AG04449 (cell line): ENCODE data around the gene PREP.

Source experiments
- CTCF ChIA-PET: fragments of 350-600 bp; formaldehyde crosslinking; extraction: SDS; loops from one replicate; lab custom pipeline; 2021; ENCODE audit warnings: antibody characterized with exemption; lab: Yijun Ruan, JAX
- POLR2A ChIA-PET: fragments of 400-600, 350-600 bp; formaldehyde crosslinking; extraction: SDS; loops from one replicate; lab custom pipeline; 2020; ENCODE audit warnings: antibody characterized with exemption, inconsistent platforms; lab: Yijun Ruan, JAX
- DNase-seq: peaks from one replicate; pipeline ENCODE4 v3.0.0-alpha.2; 2010; ENCODE audit warnings: low read depth, low spot score
- H3K4me3 ChIP-seq: 2 replicates; pipeline ENCODE4 v1.5.1; 2011; ENCODE audit warnings: low read depth, mild to moderate bottlenecking, control low read depth, low read length
- CTCF ChIP-seq: IDR thresholded peaks from one replicate; pipeline ENCODE4 v1.5.1; 2011; ENCODE audit warnings: mild to moderate bottlenecking, moderate library complexity, low read length, control low read depth, inconsistent platforms; ENCODE audit not compliant: insufficient read depth; ENCODE audit errors: missing control alignments

The PREP gene

DNA sequence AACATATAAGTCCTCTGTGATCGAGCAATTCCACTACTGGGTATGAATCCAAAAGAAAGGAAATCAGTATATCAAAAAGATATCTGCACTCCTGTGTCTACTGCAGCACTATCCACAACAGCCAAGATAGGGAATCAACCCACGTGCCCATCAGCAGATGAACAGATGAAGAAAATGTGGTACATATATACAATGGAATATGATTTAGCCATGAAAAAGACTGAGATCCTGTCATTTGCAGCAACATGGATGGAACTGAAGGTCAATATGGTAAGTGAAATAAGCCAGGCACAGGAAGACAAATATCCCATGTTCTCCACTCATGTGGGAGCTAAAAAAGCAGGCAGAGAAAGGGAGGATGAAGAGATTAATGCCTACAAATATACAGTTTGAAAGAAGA lies 127.3 kb downstream of the PREP start:
- ChIA-PET CTCF (no interaction called here), POLR2A (no interaction called here)
- TF ChIP-seq CTCF, result no peak
- no peak for DNase-seq
- no peak overlapping the region for H3K4me3 ChIP-seq

DNA sequence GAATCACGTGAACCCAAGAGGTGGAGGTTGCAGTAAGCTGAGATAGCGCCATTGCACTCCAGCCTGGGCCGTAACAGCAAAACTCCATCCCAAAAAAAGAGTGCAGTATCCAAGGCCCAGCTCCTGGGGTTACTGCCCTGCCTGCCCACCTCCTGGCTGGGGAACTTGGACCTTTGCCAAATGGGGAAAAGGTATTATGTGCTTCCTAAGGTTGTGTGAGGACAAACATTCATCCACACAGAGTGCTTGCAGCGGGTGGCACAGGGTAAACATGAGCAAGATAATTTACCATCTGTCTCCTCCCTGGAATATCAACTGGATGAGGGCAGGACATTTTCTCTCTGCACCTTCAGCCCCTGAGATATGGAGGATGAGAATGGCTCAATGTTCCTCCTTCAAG lies 128.2 kb downstream of the PREP start:
- CTCF ChIA-PET, result no interaction called here
- no peak overlapping the region for H3K4me3 ChIP-seq
- TF ChIP-seq CTCF, result no peak
- no peak for DNase-seq
- POLR2A ChIA-PET, result no interaction called here

DNA sequence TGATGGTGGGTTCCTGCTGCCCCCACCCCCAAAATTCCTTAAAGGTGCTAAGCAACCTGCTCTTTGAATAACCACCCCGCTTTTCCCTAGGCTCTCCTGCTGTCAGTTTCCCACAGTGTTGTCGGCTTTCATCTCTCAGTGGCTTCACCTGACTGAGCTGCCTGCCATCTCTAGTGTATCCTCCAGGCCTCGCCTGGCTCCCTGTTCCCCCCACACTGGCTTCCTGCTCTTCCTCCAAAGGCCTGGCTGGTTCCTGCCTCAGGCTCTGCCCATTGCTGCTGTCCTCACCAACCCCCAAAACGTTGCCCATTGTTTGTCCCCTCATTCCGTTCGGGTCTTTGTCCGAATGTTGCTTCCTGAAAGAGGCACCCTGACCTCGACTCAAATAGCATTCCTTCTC lies 129.3 kb downstream of the PREP start:
- ChIA-PET POLR2A (no interaction called here), CTCF (interaction anchor here (2.6 kb wide), 1 partner anchor 186 kb away, joined by 8 read pairs; no protein-coding TSS in a partner anchor)
- no peak overlapping the region for H3K4me3 ChIP-seq
- TF ChIP-seq CTCF, result no peak
- no peak for DNase-seq

DNA sequence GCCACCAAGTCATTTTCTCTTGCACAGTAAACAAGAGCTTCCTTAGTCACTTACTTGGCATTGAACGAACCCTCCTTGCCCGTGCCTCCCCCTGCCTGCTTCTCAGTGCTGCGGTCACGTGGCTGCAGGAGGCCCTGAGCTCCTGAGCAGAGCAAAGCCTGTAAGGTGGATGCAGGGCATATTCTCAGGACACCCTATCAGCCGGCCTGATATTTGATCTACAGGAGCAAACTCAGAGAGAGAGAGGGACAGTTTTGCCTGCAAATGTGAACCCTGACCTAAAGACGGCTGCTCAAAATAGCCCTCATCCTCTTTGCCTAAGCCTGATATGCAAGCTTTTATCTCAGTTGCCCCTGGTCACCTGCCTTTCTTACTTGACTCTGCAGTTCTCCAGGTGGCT lies 130.1 kb downstream of the PREP start:
- DNase-seq, result no peak

DNA sequence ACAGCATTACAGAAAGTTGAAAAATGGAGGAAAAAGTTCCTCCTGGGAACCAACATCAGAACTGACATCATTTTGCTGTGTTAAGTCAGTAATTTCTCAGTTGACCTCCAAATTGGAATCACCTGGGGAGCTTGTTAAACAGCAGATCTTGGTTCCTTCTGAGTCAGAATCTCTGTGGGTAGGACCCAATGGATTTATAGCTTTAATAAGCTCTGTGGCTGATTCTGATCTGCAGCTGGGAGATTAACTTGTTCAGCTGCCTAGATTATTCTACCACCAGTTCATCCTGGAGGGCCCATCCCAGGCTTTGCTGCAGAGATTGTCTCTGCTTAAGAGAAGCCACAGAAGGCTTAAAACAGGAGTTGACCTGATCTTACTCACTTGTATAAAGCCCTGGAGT lies 132.4 kb downstream of the PREP start:
- CTCF ChIA-PET, result interaction anchor here (1.1 kb wide), 1 partner anchor 183 kb away, joined by 3 read pairs; no protein-coding TSS in a partner anchor

More for the DNA sequence above, 130.1 kb downstream of the PREP start:
- no peak overlapping the region for H3K4me3 ChIP-seq
- ChIA-PET POLR2A (no interaction called here), CTCF (interaction anchor here (2.6 kb wide), 1 partner anchor 185 kb away, joined by 8 read pairs; no protein-coding TSS in a partner anchor)
- no peak for TF ChIP-seq CTCF

DNA sequence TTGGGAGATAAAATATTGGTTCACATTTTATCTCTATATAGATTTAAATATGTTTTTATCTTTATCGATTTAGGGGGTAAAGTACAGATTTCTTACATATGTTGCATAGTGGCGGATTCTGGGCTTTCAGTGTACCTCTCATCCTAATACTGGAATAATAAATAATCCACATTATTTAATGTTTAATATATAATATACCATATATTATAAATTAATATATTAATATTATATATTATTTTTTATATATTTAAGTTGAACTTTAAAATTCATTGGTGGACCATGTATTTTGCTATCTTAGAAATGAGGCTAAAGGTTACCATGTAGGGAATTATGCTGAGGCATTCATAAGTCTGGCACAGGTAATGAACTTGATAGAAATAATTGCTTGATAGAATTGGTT lies 133.5 kb downstream of the PREP start:
- no peak overlapping the region for H3K4me3 ChIP-seq
- no peak for TF ChIP-seq CTCF
- ChIA-PET POLR2A (no interaction called here), CTCF (no interaction called here)
- DNase-seq, result no peak

More for the DNA sequence above, 132.4 kb downstream of the PREP start:
- peak; percentile 7 for DNase-seq
- TF ChIP-seq CTCF, result no peak
- H3K4me3 ChIP-seq, result no peak overlapping the region
- POLR2A ChIA-PET, result no interaction called here
